HL-60/S4 (cell line): ENCODE results near the gene CRYBB3.
"Not testable (repeated sequence)": the region's sequence is repeated elsewhere in the genome, so short reads cannot be mapped to it uniquely, and the experiment has no call there.

Source experiments
- in situ Hi-C: fragments of 300-500 bp; cut with MboI; formaldehyde crosslinking; loops from 2 replicates; pipeline ENCODE4 v1.14.3; 2022; ENCODE audit warnings: low sequenced_read_pairs

CRYBB3 gene

DNA sequence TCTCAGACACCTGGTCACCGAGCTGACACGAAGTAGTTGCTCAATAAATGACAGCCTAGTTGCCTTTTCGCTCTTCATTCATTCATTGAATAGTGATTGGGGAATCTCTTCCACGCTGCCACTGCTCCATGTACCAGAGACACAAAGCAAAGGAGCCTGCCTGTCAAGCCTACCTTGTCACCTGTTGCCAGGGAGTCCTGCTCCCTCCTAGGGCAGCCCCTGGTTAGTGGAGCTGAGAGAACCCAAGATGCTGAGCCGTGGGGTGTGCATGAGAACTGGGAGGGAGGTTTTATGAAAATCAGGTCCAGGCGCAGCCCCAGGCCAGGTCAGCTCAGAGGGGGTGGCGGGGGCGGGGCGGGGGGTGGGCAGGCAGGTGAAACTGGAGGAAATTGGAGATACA, 38.4 kb downstream of the CRYBB3 start:
- in situ Hi-C loops = not testable (repeated sequence)

DNA sequence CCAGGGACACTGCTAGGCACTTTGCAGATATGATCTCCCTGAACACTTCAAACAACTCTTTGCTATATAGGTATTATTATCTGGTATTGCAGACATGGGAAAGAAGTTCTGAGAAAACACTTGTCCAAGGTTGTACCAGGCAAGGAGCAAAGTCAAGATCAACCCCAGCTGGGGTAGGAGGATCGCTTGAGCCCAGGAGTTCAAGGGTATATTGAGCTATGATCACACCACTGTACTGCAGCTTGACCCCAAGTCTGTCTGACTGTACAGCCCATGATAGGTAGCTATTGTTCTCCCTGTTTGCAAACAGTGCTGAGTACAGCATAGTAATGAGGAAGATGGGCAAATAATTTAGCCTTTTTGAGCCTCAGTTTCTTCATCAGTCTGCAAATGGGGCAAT, 55.5 kb downstream of the CRYBB3 start:
- in situ Hi-C loops = not testable (repeated sequence)
